HepG2 (cell line): Measurements from ENCODE around the gene MREG. TPM values are rescaled to one million over a fixed set of nuclear protein-coding genes. Genes with fewer than 3 reads are reported as not detected.

Experiments
- ATAD3A ChIP-seq: sonication (generic); formaldehyde crosslinking; IDR thresholded peaks from 2 replicates; pipeline ENCODE4 v1.4.0; 2020; ENCODE audit warnings: missing genetic modification reagents
- ATF6 ChIP-seq: sonication (generic); formaldehyde crosslinking; conservative IDR thresholded peaks from 2 replicates; pipeline ENCODE4 v1.4.0; 2020; ENCODE audit warnings: missing genetic modification reagents
- FOXP1 ChIP-seq, 2 experiments: fragments of 450-650 bp in 1 of 2; IDR thresholded peaks; 2 replicates each; pipeline ENCODE4 v1.6.1; 2017 to 2018; ENCODE audit warnings: antibody characterized with exemption in 1 of 2
- GMEB1 ChIP-seq: sonication (generic); formaldehyde crosslinking; IDR thresholded peaks from 2 replicates; pipeline ENCODE4 v1.5.1; 2020; ENCODE audit warnings: missing genetic modification reagents, mild to moderate bottlenecking, borderline replicate concordance
- MAFG ChIP-seq: sonication (generic); formaldehyde crosslinking; IDR thresholded peaks from 2 replicates; pipeline ENCODE4 v1.5.1; 2020; ENCODE audit warnings: mild to moderate bottlenecking, missing genetic modification reagents
- PHF8 ChIP-seq: sonication (generic); formaldehyde crosslinking; IDR thresholded peaks from 2 replicates; pipeline ENCODE4 v1.5.0; 2020; ENCODE audit warnings: missing genetic modification reagents
- RNF219 ChIP-seq: sonication (generic); formaldehyde crosslinking; IDR thresholded peaks from 2 replicates; pipeline ENCODE4 v1.5.0; 2020; ENCODE audit warnings: mild to moderate bottlenecking, missing genetic modification reagents
- TAF15 ChIP-seq: fragments of 200-400 bp; formaldehyde crosslinking; IDR thresholded peaks from one replicate; pipeline ENCODE4 v1.6.1; 2018; ENCODE audit warnings: mild to moderate bottlenecking, low read depth, low read length; ENCODE audit not compliant: poor library complexity, severe bottlenecking
- ZBTB43 ChIP-seq: sonication (generic); formaldehyde crosslinking; conservative IDR thresholded peaks from 2 replicates; pipeline ENCODE4 v1.4.0; 2020; ENCODE audit warnings: missing genetic modification reagents
- ZNF589 ChIP-seq: sonication (generic); formaldehyde crosslinking; conservative IDR thresholded peaks from 2 replicates; pipeline ENCODE4 v1.8.0; 2022; ENCODE audit warnings: mild to moderate bottlenecking, moderate library complexity, missing genetic modification reagents
- ZSCAN29 ChIP-seq: sonication (generic); formaldehyde crosslinking; conservative IDR thresholded peaks from 2 replicates; pipeline ENCODE4 v1.4.0; 2020; ENCODE audit warnings: mild to moderate bottlenecking, missing genetic modification reagents
- polyA plus RNA-seq, 8 experiments: library from polyadenylated mRNA; depleted of rRNA in 3 of 8; stranded (reverse) in 7 of 8; unstranded in 1 of 8; fragments of >200 nt; fragmentation: Illumina TruSeq in 4 of 8; extraction: Trizol in 4 of 8; gene quantifications; 2 replicates each; pipeline versions ENCODE4 v1.2.1 to v1.2.3, GENCODE V29; 2011 to 2016; ENCODE audit warnings: low read depth in 4 of 8, missing spikeins in 1 of 8, mixed read lengths in 1 of 8; ENCODE audit not compliant: insufficient read depth in 1 of 8
- total RNA-seq, 5 experiments: library from RNA; depleted of rRNA; stranded (reverse); fragments of >200 nt; fragmentation: Illumina TruSeq; extraction: Trizol; gene quantifications; 2 replicates each; pipeline ENCODE4 v1.2.3, GENCODE V29; 2016; ENCODE audit warnings: low read depth in 1 of 5
- TF ChIP-seq, protein P1 (sequence below): sonication (generic); formaldehyde crosslinking; IDR thresholded peaks from 2 replicates; pipeline ENCODE4 v1.4.0; 2020; ENCODE audit warnings: missing genetic modification reagents, borderline replicate concordance
- TF ChIP-seq, protein P2 (sequence below): sonication (generic); formaldehyde crosslinking; IDR thresholded peaks from 2 replicates; pipeline ENCODE4 v1.8.0; 2022; ENCODE audit warnings: missing genetic modification reagents, mild to moderate bottlenecking, moderate library complexity, borderline replicate concordance
- TF ChIP-seq, protein P3 (sequence below): sonication (generic); formaldehyde crosslinking; IDR thresholded peaks from 2 replicates; pipeline ENCODE4 v1.8.1; 2023; ENCODE audit warnings: mild to moderate bottlenecking, moderate library complexity, missing genetic modification reagents

Gene MREG
- total and polyA plus RNA-seq, 2 of the 13 experiments (the other 11 are each of a cell fraction or from before 2014, with no cell fraction given), result 7.5 to 23.3 TPM

DNA sequence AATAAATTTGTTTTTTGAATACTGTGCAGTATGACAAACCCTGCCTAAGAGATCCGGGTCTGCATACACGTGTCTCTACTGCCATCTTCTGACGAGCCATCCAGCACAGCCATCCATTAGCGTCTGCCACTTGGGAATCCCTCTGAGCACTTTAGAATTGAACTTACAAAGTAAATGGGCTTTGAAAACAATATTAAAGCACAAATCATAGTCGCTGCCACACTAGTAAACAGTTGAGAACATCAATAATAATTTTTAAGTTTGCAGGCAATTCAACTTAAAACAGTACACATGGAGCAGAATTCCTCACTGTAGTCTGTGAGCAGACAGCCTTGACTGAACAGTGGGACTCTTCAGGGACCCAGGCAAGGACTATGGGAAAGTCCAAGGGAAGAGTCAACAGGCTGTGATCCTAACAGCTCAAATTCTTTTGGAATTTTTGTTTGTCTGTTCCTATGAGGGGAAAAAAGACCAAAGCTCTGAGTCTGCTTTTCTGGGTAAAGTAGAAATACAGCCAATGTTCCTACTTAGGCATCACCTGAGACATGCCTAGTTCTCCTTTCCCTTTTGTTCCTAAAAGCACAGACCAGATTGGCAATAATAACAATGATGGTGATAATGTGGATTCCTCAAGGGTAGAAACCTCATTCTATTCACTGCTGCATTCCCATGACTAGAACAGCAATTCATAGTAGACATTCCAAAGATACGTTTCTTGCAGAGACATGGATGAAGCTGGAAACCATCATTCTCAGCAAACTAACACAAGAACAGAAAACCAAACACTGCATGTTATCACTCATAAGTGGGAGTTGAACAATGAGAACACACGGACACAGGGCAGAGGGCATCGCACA is 92.9 kb downstream of the MREG start (continued):
- TF ChIP-seq, protein P1, sequence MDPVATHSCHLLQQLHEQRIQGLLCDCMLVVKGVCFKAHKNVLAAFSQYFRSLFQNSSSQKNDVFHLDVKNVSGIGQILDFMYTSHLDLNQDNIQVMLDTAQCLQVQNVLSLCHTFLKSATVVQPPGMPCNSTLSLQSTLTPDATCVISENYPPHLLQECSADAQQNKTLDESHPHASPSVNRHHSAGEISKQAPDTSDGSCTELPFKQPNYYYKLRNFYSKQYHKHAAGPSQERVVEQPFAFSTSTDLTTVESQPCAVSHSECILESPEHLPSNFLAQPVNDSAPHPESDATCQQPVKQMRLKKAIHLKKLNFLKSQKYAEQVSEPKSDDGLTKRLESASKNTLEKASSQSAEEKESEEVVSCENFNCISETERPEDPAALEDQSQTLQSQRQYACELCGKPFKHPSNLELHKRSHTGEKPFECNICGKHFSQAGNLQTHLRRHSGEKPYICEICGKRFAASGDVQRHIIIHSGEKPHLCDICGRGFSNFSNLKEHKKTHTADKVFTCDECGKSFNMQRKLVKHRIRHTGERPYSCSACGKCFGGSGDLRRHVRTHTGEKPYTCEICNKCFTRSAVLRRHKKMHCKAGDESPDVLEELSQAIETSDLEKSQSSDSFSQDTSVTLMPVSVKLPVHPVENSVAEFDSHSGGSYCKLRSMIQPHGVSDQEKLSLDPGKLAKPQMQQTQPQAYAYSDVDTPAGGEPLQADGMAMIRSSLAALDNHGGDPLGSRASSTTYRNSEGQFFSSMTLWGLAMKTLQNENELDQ (CRISPR knock-in tag), result no peak
- TF ChIP-seq ZNF589 (CRISPR knock-in tag) (no peak), MAFG (CRISPR knock-in tag) (no peak), RNF219 (CRISPR knock-in tag) (no peak), TAF15 (no peak), ATF6 (CRISPR knock-in tag) (no peak), PHF8 (no peak), ZSCAN29 (CRISPR knock-in tag) (no peak), FOXP1 (IDR thresholded peaks at IDR 0.05) (no peak), FOXP1 (CRISPR knock-in tag; IDR thresholded peaks at IDR 0.05) (no peak), GMEB1 (CRISPR knock-in tag) (no peak), ATAD3A (CRISPR knock-in tag) (no peak), ZBTB43 (CRISPR knock-in tag) (no peak)
- TF ChIP-seq, protein P2, sequence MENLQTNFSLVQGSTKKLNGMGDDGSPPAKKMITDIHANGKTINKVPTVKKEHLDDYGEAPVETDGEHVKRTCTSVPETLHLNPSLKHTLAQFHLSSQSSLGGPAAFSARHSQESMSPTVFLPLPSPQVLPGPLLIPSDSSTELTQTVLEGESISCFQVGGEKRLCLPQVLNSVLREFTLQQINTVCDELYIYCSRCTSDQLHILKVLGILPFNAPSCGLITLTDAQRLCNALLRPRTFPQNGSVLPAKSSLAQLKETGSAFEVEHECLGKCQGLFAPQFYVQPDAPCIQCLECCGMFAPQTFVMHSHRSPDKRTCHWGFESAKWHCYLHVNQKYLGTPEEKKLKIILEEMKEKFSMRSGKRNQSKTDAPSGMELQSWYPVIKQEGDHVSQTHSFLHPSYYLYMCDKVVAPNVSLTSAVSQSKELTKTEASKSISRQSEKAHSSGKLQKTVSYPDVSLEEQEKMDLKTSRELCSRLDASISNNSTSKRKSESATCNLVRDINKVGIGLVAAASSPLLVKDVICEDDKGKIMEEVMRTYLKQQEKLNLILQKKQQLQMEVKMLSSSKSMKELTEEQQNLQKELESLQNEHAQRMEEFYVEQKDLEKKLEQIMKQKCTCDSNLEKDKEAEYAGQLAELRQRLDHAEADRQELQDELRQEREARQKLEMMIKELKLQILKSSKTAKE (CRISPR knock-in tag), result no peak
- TF ChIP-seq, protein P3, sequence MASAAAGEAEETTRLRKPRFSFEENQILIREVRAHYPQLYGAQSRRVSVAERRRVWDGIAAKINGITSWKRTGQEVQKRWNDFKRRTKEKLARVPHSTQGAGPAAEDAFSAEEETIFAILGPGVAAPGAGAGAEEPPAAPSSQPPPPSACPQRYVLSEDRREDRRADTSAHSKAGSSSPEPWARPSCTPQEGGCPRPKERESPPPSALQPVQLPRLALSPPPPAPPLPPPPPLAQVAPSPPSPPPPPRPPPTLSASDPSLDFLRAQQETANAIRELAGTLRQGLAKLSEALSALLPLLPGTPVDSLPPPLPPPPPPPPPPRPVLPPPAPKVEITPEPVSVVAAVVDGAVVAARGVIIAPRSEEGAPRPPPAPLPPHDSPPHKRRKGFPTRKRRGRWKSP, result no peak
